Gastrocnemius medialis (tissue), 4 donors: ENCODE measurements around the gene UBASH3B. TPM values are rescaled to one million over a fixed set of nuclear protein-coding genes. Genes with fewer than 3 reads are reported as not detected.

ENCODE experiments used
- ATAC-seq, 2 donors: fragments of 150-250 bp; one replicate each; pipeline ENCODE4 v1.9.1; 2016
- DNase-seq, 2 donors: peaks; one replicate each; pipeline ENCODE4 v3.0.0-alpha.2; 2019
- H3K27ac ChIP-seq, 4 donors: fragments of 200-600 bp; sonication (generic); 1 replicate in 1 of 4; 2 replicates in 3 of 4; pipeline ENCODE4 v1.5.1; 2016 to 2018; ENCODE audit warnings: mild to moderate bottlenecking in 2 of 4, moderate library complexity in 1 of 4
- H3K27me3 ChIP-seq, 3 donors: fragments of 200-600 bp; sonication (generic) in 2 of 3; 1 replicate in 1 of 3; 2 replicates in 2 of 3; pipeline versions ENCODE4 v1.5.1 to v1.6.0; 2016 to 2019; ENCODE audit warnings: mild to moderate bottlenecking in 1 of 3, moderate library complexity in 1 of 3
- H3K36me3 ChIP-seq, 2 donors: fragments of 200-600 bp; sonication (generic) in 1 of 2; one replicate each; pipeline ENCODE4 v1.5.1; 2017 to 2018
- H3K4me1 ChIP-seq, 2 donors: fragments of 200-600 bp; sonication (generic) in 1 of 2; one replicate each; pipeline ENCODE4 v1.5.1; 2016 to 2017; ENCODE audit warnings: mild to moderate bottlenecking in 2 of 2
- H3K4me3 ChIP-seq, 4 donors: fragments of 200-600 bp; sonication (generic) in 3 of 4; 1 replicate in 1 of 4; 2 replicates in 3 of 4; pipeline ENCODE4 v1.5.1; 2016 to 2019; ENCODE audit warnings: mild to moderate bottlenecking in 2 of 4
- H3K9me3 ChIP-seq, 3 donors: fragments of 200-600 bp; sonication (generic) in 2 of 3; 1 replicate in 1 of 3; 2 replicates in 2 of 3; pipeline ENCODE4 v1.5.1; 2016 to 2019
- POLR2A ChIP-seq, 2 donors: fragments of 450-650 bp; IDR thresholded peaks; one replicate each; pipeline ENCODE4 v1.6.1; 2017; ENCODE audit warnings: antibody characterized with exemption in 2 of 2, mild to moderate bottlenecking in 2 of 2, moderate library complexity in 2 of 2
- in situ Hi-C, 4 donors: fragments of 200-750 bp; cut with MboI; loops; one replicate each; pipeline versions ENCODE4 v1.15.0 to v1.8.0; 2017; ENCODE audit warnings: low sequenced_read_pairs in 4 of 4
- intact Hi-C: fragments of 100-400 bp; cut with DNase I; formaldehyde crosslinking; loops from one replicate; pipeline ENCODE4 v1.15.1; 2023; ENCODE audit warnings: low total_unique reads
- total RNA-seq, 4 donors: library from RNA; depleted of rRNA; stranded (reverse); fragments of >200 nt; gene quantifications; one replicate each; pipeline versions ENCODE4 v1.1.0 to v1.2.3, GENCODE V29; 2016
- TF ChIP-seq, protein P1 (sequence below), 5 experiments: fragments of 450-650 bp in 3 of 5; fragments of 200-600 bp in 2 of 5; sonication (generic) in 2 of 5; IDR thresholded peaks in 4 of 5; conservative IDR thresholded peaks in 1 of 5; 1 replicate in 4 of 5; 2 replicates in 1 of 5; pipeline ENCODE4 v1.5.1; 2016 to 2019; ENCODE audit warnings: antibody characterized with exemption in 5 of 5, mild to moderate bottlenecking in 3 of 5, moderate library complexity in 3 of 5

UBASH3B gene
- total RNA-seq, 4 donors from 2014 or later, result 0.32 to 2.9 (median 0.87) TPM

DNA sequence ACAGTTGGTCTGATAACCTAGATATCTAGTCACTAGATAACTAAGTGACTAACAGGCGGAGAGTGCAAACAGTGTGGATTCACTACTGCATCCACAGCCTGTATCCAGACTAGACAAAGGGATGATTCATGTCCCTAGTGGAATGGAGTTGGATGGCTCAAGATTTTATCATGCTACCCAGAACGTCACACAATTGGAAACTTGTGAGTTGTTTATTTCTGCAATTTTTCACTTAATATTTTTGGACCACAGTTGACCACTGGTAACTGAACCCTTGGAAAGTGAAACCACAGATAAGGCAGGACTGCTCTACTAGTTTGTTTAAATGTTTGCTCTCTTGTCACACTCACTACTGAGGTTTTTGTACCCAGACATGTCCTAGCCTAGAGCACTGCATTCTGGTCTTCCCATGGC lies 76.0 kb downstream of the UBASH3B start:
- no peaks in the 10 kb centered on the region for H3K9me3 ChIP-seq
- in situ Hi-C loops (no loop called here), intact Hi-C loops (no loop called here)
- no peaks in the 10 kb centered on the region for H3K4me1 ChIP-seq
- ATAC-seq, result no peak
- no peak for TF ChIP-seq POLR2A (IDR thresholded peaks at IDR 0.05)
- TF ChIP-seq, protein P1, sequence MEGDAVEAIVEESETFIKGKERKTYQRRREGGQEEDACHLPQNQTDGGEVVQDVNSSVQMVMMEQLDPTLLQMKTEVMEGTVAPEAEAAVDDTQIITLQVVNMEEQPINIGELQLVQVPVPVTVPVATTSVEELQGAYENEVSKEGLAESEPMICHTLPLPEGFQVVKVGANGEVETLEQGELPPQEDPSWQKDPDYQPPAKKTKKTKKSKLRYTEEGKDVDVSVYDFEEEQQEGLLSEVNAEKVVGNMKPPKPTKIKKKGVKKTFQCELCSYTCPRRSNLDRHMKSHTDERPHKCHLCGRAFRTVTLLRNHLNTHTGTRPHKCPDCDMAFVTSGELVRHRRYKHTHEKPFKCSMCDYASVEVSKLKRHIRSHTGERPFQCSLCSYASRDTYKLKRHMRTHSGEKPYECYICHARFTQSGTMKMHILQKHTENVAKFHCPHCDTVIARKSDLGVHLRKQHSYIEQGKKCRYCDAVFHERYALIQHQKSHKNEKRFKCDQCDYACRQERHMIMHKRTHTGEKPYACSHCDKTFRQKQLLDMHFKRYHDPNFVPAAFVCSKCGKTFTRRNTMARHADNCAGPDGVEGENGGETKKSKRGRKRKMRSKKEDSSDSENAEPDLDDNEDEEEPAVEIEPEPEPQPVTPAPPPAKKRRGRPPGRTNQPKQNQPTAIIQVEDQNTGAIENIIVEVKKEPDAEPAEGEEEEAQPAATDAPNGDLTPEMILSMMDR (IDR thresholded peaks at IDR 0.05 in 4 of 5, conservative IDR thresholded peaks at IDR 0.05 in 1 of 5), result no peak
- DNase-seq, result no peak
- no peak overlapping the region for H3K4me3 ChIP-seq
- no peaks in the 10 kb centered on the region for H3K27me3 ChIP-seq
- H3K36me3 ChIP-seq, result no peaks in the 10 kb centered on the region
- H3K27ac ChIP-seq, result no peak overlapping the region

DNA sequence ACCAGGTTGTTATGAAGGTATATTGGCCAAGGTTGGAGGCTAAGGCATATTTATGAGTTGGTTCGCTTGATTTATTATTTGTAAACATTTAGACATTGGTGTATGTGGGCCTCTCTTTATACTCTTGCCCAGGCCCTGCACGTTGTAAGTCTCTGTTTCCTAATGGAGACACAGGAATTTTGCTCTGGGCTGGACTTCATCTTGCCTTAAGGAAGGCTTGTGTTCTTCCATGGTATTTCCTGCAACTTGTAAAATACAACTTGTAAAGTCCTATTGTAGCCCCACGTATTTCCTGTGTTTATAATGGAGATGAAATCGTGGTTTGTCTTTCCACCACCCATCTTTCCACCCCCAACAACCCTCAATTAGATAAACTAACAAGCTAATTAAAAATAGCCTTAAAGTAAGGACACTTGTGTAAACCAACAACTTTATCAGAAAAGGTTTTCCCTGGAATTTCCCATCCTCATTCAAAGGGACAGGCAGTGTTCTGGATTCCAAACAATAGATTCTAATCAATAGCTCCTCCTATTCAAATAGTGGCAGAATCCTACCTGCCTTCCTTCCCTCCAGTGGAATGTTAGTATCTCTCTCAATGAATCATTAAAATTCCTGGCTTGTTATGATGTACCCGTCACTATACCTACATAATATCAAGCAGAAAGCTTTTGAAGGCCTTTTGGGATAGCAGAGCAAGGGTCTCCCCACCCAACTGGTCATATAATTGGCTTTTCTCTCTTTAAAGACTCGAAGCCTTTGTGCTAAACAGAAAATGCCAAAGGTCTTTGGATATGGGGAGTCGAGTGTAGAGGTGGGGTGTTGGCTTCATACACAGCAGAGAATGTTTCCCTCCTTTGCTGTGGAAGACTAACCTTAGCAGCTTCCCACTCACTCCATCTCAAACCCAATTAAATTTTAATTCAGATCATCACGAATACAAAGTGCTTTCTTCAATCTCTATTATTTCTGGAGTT lies 77.1 kb downstream of the UBASH3B start:
- no peak for TF ChIP-seq POLR2A (IDR thresholded peaks at IDR 0.05)
- TF ChIP-seq, protein P1 (IDR thresholded peaks at IDR 0.05 in 4 of 5, conservative IDR thresholded peaks at IDR 0.05 in 1 of 5), result no peak
- ATAC-seq, result no peak
- H3K4me1 ChIP-seq, result no peaks in the 10 kb centered on the region

DNA sequence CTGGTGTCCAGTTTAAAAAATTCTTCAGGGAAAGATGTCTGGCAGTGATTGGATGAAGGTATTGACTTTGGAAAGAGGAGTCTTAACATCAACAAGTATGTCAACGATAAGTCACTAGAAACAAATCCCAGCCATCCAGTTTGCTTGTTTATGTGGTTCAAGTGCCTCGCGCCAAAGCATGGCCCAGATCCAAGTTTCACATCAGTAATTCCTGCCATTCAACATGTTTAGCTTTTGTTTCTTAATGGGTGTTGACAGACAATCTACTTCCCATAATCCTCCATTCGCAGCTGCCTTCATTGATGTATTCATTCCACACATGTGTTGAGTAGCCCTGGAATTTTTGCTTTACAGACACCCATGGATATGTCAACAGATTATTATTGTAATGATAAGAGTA lies 77.8 kb downstream of the UBASH3B start:
- intact Hi-C loops, result no loop called here
- Histone ChIP-seq H3K4me1 (no peaks in the 10 kb centered on the region), H3K36me3 (no peaks in the 10 kb centered on the region), H3K4me3 (no peak overlapping the region), H3K27me3 (no peaks in the 10 kb centered on the region), H3K9me3 (no peaks in the 10 kb centered on the region), H3K27ac (no peak overlapping the region)
- DNase-seq (peak; percentile 8 to 27), ATAC-seq (no peak)
- TF ChIP-seq POLR2A (IDR thresholded peaks at IDR 0.05), result no peak
- TF ChIP-seq, protein P1 (IDR thresholded peaks at IDR 0.05 in 4 of 5, conservative IDR thresholded peaks at IDR 0.05 in 1 of 5), result no peak
- in situ Hi-C loops, result no loop called here

More for the DNA sequence above, 77.1 kb downstream of the UBASH3B start:
- Histone ChIP-seq H3K4me3 (no peak overlapping the region), H3K27ac (no peak overlapping the region), H3K27me3 (no peaks in the 10 kb centered on the region), H3K36me3 (no peaks in the 10 kb centered on the region), H3K9me3 (no peaks in the 10 kb centered on the region)
- in situ Hi-C loops, result no loop called here
- no peak for DNase-seq
- intact Hi-C loops, result no loop called here

DNA sequence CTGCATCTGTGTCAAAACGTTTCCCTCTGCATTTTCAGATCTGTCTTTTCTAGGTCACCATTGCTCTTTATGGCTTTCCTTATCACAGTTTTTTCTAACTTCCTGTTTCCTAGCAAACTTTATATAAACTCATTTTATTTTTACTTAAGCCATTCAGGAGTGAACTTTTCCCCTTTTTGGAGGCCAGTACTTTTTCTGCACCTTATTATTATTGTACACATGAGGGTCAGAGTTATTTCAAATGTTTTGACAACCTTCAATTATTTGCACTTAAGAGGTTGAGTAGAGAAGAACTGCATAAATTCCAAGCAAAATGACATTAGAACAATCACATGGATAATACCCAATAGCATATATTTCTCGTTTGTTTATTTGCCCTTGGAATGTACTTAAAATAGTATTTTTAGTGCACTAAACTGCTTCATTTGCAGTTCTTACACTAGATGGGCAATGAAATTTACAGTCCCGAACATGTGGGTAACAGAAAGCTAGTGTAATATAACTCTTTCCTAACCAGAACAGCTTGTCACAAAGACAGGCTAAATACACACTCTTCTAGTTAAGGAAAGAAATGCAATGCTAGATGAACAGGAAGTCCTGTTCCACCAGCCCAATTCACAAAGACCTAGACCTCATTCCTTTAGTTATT lies 79.5 kb downstream of the UBASH3B start:
- TF ChIP-seq, protein P1 (IDR thresholded peaks at IDR 0.05 in 4 of 5, conservative IDR thresholded peaks at IDR 0.05 in 1 of 5), result no peak
- no peak for TF ChIP-seq POLR2A (IDR thresholded peaks at IDR 0.05)
- ATAC-seq, result no peak
- in situ Hi-C loops, result no loop called here

More for the DNA sequence above, 79.5 kb downstream of the UBASH3B start:
- no peaks in the 10 kb centered on the region for H3K4me1 ChIP-seq
- no peaks in the 10 kb centered on the region for H3K9me3 ChIP-seq
- intact Hi-C loops, result no loop called here
- H3K27ac ChIP-seq, result no peak overlapping the region
- H3K4me3 ChIP-seq, result no peak overlapping the region
- H3K36me3 ChIP-seq, result no peaks in the 10 kb centered on the region
- no peak for DNase-seq
- no peaks in the 10 kb centered on the region for H3K27me3 ChIP-seq
